ENCODE results near the gene RBFA.
"Not testable (repeated sequence)": the region's sequence is repeated elsewhere in the genome, so short reads cannot be mapped to it uniquely, and the experiment has no call there.

The RBFA gene

GRCh38 chr18:80034068-80034851, at the start of gene RBFA:
TSS of gene RBFA (plus strand) at chr18:80034434. CDS start at chr18:80034496, 62 bp downstream.
- DNase-seq (ENCODE audit: low read depth), result peak; percentile 100

- no peak for DNase-seq (ENCODE audit: low read depth)
Measured at GRCh38 chr18:79985172-79985571, 49.1 kb upstream of the RBFA start.

- no peak for DNase-seq (ENCODE audit: low read depth)
Measured at GRCh38 chr18:79986726-79987125, 47.5 kb upstream of the RBFA start.

GRCh38 chr18:79987566-79987965, 46.7 kb upstream of the RBFA start:
- DNase-seq (ENCODE audit: low read depth), result no peak

- peak; percentile 35 for DNase-seq (ENCODE audit: low read depth)
Measured at GRCh38 chr18:79988071-79988450, 46.2 kb upstream of the RBFA start.

- peak; percentile 68 for DNase-seq (ENCODE audit: low read depth)
Measured at GRCh38 chr18:79988451-79989194, 45.6 kb upstream of the RBFA start, which contains the start of gene TXNL4A. TSS of gene TXNL4A (minus strand) at chr18:79988563. CDS start at chr18:79988392, 171 bp downstream.

GRCh38 chr18:79989195-79989497, 45.1 kb upstream of the RBFA start:
- DNase-seq (ENCODE audit: low read depth), result no peak

GRCh38 chr18:79991494-79991893, 42.7 kb upstream of the RBFA start:
- no peak for DNase-seq (ENCODE audit: low read depth)

- not testable (repeated sequence) for DNase-seq (ENCODE audit: low read depth)
Measured at GRCh38 chr18:79999701-80000100, 34.5 kb upstream of the RBFA start.

- DNase-seq (ENCODE audit: low read depth), result no peak
Measured at GRCh38 chr18:80000877-80001276, 33.4 kb upstream of the RBFA start.

- DNase-seq (ENCODE audit: low read depth), result no peak
Measured at GRCh38 chr18:80002468-80002867, 31.8 kb upstream of the RBFA start.

- DNase-seq (ENCODE audit: low read depth), result no peak
Measured at GRCh38 chr18:80004600-80005342, 29.5 kb upstream of the RBFA start.

GRCh38 chr18:80006724-80007123, 27.5 kb upstream of the RBFA start:
- no peak for DNase-seq (ENCODE audit: low read depth)

- DNase-seq (ENCODE audit: low read depth), result no peak
Measured at GRCh38 chr18:80009661-80010550, 24.3 kb upstream of the RBFA start.

- no peak for DNase-seq (ENCODE audit: low read depth)
Measured at GRCh38 chr18:80010551-80010906, 23.7 kb upstream of the RBFA start.

- not testable (repeated sequence) for DNase-seq (ENCODE audit: low read depth)
Measured at GRCh38 chr18:80011496-80012137, 22.6 kb upstream of the RBFA start.

- no peak for DNase-seq (ENCODE audit: low read depth)
Measured at GRCh38 chr18:80012714-80013113, 21.5 kb upstream of the RBFA start.

- no peak for DNase-seq (ENCODE audit: low read depth)
Measured at GRCh38 chr18:80022613-80023012, 11.6 kb upstream of the RBFA start.

- no peak for DNase-seq (ENCODE audit: low read depth)
Measured at GRCh38 chr18:80023173-80023572, 11.1 kb upstream of the RBFA start.

- DNase-seq (ENCODE audit: low read depth), result no peak
Measured at GRCh38 chr18:80026363-80026762, 7.9 kb upstream of the RBFA start.

- DNase-seq (ENCODE audit: low read depth), result not testable (repeated sequence)
Measured at GRCh38 chr18:80027719-80028118, 6.5 kb upstream of the RBFA start.

Data from stimulated activated CD8-positive, alpha-beta memory T cell treated with anti-CD3 and anti-CD28 coated beads, Interleukin-12 subunit alpha, Interleukin-12 subunit beta, amount 100 ng/mL, for 1 hour (primary cell).